8988T (cell line): ENCODE measurements around the gene PDCD5.
A peak's percentile ranks its signal among the peaks of the same experiment; 100 is the strongest.
"Not testable (repeated sequence)": the region's sequence is repeated elsewhere in the genome, so short reads cannot be mapped to it uniquely, and the experiment has no call there.

ENCODE experiments used
- DNase-seq: peaks from one replicate; pipeline ENCODE4 v3.0.0; 2011

The PDCD5 gene

GRCh38 chr19:32580901-32581704, at the start of gene PDCD5:
PDCD5 (plus strand) TSS chr19:32581190; CDS start chr19:32581262, 72 bp downstream.
- peak; percentile 98 for DNase-seq

DNA sequence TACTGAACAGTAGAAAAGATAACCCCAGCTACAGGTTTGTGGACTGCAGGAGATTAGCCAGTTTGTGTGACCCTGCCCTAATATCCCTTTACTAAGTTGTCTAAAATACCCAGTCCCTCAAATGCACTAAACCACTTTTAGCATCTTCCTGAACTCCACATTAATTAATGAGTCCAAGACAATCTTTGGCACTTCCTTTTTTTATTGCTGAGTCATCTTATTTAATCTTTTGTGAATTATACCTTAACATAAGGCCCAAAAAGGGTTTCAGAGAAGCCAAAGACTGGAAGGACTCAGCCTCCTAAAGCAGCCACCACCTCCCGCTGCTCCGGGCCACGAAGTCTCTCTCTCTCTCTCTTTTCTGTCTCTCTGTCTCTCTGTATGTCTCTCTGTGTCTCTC, 48.8 kb upstream of the PDCD5 start:
- no peak for DNase-seq

GRCh38 chr19:32537580-32537979, 43.4 kb upstream of the PDCD5 start:
- DNase-seq: no peak

GRCh38 chr19:32539240-32539916, 41.6 kb upstream of the PDCD5 start:
- DNase-seq: no peak

DNA sequence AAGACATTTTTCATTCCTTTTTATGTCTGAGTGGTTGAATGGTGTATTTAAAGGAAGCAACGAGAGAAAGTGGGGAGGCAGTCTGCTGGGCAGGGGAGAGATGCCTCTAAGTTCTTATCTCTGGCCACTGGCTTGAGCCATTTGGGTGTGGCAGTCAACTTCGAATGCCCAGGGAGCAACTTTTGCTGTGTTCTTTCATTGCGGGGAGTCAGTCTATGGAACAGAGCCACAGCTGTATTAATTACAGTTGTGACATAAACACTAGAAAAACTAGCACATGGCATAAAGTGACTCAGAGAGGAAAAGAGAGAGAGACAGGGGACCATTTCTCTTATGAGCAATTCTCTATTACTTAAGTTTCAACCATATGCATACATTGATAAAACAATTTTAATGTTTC, 40.4 kb upstream of the PDCD5 start:
- DNase-seq: no peak

DNA sequence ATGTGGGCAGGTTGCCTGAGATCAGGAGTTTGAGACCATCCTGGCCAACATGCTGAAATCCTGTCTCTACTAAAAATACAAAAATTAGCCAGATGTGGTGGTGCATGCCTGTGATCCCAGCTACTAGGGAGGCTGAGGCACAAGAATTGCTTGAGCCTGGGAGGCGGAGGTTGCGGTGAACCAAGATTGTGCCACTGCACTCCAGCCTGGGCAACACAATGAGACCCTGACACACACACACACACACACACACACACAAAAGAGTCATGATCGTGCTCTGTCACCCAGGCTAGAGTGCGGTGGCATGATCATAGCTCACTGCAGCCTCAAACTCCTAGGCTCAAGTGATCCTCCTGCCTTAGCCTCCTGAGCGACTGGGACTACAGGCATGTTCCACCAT, 39.6 kb upstream of the PDCD5 start:
- not testable (repeated sequence) for DNase-seq

DNA sequence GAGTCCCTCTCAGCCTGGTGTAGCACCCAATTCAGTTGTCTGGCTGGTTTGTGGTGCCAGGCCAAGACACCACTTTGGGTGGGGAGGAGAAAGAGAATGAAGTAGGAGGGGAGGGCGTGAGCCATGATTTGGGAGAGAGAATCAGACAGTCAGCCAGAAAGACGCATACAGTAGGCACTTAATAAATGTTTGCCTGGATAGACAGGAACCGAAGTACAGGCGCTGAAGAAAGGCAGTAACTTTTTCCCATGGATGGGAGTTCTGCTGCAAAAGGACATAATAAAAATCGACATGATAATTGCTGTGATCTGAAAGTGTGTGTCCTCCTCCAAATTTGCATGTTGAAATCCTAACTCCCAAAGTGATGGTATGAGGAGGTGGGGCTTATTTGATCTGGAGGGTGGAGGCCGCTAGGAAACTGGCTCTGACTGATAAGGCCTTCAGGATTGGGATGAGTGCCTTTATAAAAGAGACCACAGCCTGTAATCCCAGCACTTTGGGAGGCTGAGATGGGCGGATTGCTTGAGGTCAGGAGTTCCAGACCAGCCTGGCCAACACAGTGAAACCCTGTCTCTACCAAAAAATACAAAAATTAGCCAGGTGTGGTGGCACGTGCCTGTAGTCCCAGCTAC, 38.4 kb upstream of the PDCD5 start:
- DNase-seq: no peak

- DNase-seq: no peak
These were observed 37.7 kb upstream of the PDCD5 start for GRCh38 chr19:32543115-32543900.

GRCh38 chr19:32544917-32545316, 36.1 kb upstream of the PDCD5 start:
- no peak for DNase-seq

GRCh38 chr19:32550666-32551065, 30.3 kb upstream of the PDCD5 start:
- no peak for DNase-seq

GRCh38 chr19:32555786-32556185, 25.2 kb upstream of the PDCD5 start:
- DNase-seq: no peak

DNA sequence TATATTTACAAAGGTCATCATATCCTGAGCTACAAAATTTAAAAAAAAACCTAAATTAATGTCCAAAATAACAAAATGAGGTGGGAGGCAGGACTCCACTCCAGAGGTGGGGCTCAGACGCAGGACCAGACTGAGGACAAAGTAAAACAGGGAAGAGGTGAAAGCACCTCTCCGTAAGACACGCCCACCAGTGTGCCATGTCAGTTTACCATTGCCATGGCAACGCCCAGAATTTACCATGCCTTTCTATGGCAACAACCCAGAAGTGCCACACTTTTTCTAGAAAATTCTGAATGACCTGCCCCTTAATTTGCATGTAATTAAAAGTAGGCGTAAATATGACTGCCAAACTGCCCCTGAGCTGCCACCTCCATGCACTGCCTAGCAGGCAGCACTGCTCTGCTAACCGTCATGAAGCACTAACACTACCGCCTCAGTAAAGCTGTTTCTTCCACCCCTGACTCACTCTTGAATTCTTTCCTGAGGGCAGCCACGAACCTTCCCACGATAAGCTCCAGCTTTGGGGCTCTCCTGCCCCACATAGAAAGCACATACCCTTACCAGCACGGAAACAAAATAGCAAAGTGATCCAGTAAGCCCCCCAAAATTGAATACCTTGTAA, 22.3 kb upstream of the PDCD5 start:
- DNase-seq: no peak

DNA sequence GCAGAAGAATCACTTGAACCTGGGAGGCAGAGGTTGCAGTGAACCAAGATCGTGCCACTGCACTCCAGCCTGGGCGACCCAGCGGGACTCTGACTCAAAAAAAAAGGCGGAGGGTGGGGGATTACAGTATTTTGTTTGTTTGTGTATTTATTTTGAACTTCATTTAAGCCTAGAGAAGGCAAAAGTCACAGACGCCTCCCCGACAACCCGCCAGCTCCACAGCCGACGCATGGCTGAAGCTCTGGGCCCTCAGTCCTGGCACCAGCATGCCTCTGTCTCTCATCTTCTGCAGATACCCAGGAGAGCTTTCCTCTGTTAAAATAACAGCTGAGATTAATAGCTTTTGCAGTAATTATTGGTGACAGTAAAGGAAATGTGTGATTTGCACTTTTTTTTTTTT, 17.2 kb upstream of the PDCD5 start:
- no peak for DNase-seq

- no peak for DNase-seq
These were observed 14.7 kb upstream of the PDCD5 start for GRCh38 chr19:32566246-32566830.

DNA sequence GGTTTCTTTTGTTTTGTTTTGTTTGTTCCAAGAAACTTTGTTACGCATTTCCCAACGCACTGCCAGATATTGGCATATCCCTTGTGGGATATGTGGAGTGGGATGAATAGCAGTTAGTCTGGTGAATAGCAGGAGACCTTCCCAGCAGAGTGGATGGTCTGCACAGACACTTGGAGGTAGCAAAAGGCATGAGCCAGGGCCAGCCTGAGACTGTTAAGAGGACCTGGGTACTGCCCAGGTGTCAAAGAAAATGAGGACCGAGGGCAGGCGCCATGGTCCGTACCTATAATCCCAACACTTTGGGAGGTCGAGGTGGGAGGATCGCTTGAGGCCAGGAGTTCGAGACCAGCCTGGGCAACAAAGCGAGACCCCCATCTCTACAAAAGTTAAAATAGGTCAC, 13.5 kb upstream of the PDCD5 start:
- no peak for DNase-seq

DNA sequence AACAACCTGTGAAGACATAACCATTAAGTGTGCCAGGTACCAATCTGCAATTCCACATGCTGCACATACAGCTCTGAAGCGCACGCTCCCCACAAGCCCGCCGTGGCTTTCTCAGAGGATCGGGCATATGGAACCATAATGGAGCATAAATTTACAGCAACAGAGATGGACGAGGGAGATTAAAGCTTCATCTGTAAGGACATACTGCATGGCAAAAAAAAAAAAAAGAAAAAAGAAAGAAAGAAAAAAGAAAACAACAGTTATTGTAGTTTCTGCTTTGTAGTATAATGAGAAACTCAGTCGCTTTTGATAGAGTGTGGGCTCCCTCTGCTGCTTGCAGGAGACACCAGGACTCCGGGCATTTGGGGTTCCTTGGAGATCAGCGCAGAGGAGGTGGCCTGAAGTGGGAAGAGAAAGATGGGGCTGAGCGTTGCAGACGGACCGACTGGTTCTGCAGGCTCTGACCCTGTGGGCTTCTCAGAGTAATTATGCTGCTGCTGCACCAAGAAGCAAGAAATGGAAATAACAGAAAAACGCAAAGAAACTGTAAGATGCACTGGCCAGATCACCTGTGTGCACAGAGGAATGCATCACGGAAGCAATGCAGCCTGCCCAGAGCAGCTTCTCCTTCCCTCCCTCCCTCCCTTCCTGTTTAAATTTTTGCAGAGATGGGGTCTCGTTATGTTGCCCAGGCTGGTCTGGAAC, 10.8 kb upstream of the PDCD5 start:
- DNase-seq: peak; percentile 45

GRCh38 chr19:32571471-32572075, 9.4 kb upstream of the PDCD5 start:
- DNase-seq: not testable (repeated sequence)

DNA sequence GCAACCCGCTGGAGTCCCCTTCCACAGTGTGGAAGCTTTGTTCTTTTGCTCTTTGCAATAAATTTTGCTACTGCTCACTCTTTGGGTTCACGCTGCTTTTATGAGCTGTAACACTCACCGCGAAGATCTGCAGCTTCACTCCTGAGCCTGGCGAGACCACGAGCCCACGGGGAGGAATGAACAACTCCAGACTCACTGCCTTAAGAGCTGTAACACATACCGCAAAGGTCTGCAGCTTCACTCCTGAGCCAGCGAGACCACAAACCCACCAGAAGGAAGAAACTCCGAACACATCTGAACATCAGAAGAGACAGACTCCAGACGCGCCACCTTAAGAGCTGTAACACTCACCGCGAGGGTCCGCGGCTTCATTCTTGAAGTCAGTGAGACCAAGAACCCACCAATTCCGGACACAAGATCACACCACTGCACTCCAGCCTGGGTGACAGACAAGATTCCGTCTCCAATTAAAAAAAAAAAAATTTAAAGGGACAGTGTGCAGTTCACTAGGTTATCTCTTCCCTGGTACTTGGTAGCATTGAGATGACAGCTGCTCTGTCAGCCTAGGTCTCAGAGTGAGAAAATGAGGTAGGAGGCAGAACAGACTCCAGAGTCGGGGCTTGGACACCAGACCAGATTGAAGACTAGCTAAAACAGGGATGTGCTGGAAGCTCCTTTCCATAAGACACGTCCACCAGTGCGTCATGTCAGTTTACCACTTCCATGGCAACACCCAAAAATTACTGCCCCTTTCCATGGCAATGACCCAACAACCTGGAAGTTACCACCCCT, 8.1 kb upstream of the PDCD5 start:
- DNase-seq: not testable (repeated sequence)

DNA sequence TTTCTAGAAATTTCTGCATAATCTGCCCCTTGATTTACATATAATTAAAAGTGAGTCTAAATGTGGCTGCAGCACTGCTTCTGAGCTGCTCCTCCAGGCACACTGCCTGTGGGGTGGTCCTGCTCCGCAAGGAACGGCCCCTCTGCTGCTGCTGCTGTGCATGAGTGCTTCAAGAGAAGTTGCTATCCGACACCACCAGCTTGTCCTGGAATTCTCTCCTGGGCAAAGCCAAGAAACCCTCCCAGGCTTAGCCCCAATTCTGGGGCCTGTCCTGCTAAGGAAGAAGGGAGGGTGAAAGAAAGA, 7.5 kb upstream of the PDCD5 start:
- DNase-seq: no peak

- no peak for DNase-seq
These were observed 4.2 kb upstream of the PDCD5 start for GRCh38 chr19:32576790-32577189.
